NCI-H345 (cell line): ENCODE data around the gene KCNAB3.

Source experiments
- DNase-seq: peaks from one replicate; lab custom pipeline; 2025; lab: John Stamatoyannopoulos, UW

Gene KCNAB3

DNA sequence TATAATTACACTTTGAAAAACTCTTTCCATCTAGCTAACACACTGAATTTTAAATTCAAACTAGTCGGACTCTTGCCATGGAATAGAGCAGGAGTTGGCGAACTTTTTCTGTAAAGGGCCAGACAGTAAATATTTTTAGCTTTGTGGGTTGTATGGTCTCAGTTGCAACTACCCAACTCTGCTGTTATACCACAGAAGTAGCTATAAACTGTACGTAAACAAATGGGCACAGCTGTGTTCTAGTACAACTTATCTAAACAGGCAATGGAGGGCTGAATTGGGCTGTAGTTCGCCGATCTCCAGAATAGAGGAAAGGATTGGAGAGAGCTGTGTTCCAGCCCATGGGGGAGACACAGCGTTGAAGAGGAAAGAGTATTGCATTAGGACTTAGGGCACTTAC, 11.1 kb upstream of the KCNAB3 start:
- no peak for DNase-seq

DNA sequence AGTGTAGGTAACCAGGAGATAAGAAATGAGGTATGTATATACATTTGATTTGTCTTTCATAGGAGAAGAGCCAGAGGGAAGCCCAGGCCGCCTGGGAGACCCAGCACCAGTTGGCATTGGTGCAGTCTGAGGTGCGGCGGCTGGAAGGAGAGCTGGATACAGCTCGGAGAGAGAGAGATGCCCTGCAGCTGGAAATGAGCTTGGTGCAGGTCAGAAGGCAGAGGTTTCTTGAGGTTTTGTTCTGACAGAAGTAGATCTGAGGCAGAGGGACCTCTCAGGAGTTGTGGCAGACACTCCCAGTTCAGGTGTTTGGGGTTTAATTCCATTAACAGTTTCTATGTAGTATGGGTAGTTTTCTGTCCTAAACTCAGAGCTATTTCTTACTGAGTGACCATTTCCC, 10.4 kb upstream of the KCNAB3 start:
- DNase-seq: no peak

DNA sequence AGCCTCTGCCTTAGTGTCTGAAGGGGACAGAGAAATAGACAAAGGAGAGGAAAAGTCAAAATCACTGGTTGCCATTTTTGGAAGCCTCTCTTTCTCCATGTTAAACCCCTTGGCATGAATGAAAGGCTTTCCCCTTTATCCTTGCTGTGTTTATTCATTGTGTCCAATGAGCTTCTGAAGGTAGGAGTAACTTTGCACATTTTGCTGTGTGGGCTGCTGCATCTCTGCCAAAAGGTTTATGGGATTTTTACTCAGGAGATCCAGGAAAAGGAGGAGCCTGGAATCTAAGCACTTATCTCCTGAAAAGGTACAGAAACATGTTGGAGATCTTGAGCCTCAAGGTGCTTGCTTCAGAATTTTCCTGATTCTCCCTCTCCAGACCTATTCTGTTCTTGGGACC, 6.2 kb upstream of the KCNAB3 start:
- no peak for DNase-seq

DNA sequence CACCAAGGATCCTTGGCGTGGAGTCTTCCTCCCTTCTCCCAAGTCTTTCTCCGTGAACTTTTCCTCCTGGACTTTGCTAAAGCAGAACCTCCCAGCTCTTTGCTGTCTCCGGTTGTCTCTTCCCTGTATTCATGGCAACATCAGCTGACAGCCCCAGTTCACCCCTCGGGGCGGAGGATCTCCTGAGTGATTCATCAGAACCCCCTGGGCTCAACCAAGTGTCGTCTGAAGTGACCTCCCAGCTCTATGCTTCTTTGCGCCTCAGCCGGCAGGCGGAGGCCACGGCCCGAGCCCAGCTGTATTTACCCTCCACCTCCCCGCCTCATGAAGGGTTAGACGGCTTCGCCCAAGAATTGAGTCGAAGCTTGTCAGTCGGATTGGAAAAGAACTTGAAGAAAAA, 3.3 kb upstream of the KCNAB3 start:
- DNase-seq: peak; percentile 21

DNA sequence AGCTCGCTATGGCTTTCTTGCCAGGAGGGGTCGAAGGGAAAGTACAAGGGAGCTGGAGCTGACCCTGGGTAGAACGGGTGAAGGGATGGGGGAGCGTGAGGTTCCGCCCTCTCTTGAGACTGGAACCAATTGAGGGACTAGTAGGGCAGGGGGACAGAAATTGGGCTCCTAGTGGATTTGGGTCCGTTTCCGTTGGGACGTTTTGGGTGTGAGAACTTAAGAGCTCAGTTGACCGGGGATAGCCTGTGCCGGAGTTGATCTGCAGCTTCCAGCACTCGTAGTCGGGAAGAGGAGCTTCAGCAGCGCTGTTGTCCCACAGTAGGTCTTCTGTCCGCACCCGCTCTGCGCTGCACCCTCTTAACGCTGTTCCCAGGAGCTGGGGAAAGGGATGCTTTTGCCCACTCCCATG, 2.8 kb upstream of the KCNAB3 start:
- DNase-seq: no peak

DNA sequence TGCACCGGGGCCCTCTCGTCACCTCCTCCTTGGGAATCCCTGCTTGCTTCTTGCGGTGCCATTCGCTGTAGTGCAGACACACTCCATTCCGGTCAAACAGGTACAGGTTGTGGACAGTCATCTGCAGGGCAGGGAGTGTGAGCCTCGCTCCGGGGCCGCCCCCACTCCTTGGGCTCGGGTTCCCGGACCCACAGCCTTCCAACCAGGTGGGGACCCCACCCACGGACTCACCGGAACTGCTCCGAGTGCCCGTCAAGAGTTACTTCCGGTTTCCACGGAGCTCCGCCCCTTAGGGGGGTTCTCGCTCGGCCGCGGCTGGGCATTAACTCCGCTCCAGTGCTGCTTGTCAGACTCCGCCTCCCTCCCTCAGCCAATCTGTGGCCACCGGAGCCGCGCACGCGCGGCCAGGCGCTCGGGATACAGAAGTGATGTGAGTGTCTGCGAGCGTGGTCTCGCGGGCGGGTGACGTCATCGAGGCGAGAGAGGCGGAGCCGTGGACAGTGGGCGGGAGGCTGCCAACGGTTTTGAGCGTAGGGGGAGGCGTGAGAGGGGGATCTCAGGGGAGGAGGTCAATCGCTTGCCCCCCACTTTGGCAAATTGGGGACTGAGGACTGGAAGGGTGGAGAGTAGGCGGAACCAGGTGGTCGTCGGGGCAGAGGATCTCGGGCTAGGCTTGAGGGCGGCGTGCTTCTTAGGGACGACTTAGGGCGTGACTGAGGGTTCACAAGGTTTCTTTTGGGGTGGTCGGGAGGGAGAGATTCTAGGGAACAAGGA, 2.2 kb upstream of the KCNAB3 start, which contains the start of the genes CNTROB and TRAPPC1:
TSS of gene CNTROB (plus strand) at position 498 of the 774 bp plus-strand sequence. CDS start 874 bp downstream, outside the sequence.
TSS of gene TRAPPC1 (minus strand) at position 238 of the 774 bp plus-strand sequence. CDS start at position 121, 117 bp downstream.
- DNase-seq: peak; percentile 98

DNA sequence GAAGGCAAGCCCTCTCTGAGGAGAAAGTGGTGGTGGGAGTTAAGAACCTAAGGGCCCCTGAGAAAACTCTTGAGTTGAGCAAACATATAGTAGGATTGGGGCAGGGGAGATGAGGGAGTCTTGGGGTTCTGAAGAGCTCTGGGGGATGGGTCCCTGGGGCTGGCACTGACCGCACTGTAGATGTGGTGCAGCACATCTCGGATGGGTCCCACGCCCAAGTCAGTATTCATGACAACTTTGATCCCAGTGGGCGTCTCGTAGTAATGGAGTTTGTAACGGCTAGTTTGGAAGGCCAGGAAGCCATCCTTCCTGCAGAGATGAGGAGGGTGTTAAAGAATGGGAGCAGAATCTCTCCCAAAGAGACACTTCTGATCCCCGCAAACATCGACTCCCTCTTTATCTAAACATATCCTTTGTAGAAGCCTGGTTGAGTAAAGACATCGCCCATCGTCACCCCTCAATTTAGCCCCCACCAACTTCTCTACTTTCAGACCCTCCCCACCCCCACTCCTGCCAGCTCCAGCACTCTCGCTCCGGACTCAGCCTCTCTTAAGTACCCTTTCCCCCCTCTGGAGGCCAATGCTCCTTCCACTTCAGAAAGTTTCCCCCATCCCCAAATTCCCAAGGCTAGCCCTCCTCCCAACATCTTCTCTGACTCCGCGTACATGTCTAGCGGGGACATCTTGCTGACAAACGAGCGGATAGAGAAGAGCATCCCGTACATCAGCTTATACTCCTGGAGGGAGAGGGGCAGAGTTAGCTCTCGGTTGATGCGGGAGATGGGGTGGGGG, 1.4 kb upstream of the KCNAB3 start:
- no peak for DNase-seq

DNA sequence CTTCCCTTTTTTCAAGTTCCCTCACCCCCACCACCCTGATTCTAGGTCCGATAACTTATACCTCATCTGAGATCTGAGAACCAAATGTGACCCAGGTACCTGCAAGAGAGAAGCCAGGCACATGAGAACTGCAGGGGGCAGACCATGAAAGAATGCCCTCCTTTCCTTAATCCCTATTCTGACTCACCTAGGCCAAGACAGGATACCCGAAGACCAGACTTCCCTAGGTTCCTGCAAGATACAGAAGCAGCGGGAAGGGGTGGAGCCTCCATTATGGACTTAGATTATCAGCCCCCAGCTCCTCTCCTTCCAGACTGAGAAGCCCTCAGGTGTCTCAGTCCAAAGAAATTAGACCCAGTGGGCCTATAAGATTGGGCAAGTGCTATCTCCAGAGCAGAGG, 2.1 kb downstream of the KCNAB3 start:
- no peak for DNase-seq

DNA sequence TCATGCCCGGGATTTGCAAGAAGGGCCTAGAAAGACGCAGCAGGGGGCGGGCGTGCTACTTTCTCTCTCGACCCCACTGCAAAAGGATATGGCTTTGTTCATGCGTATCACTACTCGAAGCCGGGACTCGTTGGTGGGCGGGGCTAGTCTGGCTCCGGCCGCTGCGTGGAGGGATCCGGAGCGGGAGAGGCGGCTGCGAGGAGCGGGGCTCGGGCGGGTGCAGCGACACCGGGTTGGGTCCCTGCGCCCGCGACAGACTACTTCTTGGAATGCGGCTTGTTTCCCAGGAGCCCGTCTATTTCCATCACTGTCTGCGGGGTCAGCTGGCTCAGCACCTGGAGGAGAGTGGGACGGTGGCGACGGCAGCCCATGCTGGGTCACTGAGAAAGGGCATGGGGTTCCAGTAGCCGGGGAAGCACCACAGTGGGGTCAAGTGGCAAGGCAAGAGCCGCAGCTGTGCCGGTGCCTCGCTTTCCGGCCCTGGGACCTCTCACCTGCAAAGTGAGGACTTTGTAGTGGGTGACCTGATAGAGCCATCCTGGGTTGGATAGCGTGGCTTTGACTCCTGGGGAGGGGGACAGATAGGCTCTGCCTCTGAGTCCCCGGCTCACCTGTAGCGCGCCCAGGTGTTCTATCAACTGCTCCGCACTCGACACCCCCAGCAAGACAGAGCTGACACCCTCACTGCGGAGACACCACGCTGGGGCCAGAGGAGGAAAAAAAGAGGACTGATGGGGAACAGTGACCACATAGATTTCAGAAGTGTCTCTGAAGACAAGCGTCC, 6.6 kb downstream of the KCNAB3 start:
- DNase-seq: no peak

DNA sequence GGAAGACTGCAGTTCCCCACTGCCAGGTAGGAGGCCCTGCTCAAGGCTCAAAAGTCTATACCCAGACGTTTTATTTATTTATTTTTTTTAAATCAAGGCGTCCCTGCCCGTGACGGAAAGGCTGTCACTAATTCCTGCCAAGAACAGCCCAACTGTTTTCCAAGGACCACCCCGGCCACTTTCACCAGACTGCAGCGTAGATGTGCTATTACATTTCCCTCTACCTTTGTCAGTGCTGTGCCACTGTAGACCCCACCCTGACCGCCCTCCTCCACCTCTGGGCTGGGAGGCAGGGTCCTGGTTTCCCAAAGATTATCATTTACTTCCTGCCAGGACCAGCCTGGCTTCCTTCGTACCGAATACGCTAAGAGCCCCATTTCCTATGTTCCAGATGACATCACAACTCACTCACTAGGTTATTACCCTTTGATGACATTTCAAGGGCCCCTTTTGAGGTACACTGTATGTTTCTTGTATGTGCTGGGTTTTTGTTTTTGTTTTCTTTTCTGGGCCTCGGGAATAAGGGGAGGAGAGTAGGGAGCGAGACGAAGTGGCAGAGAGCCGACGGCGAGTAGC, 7.3 kb downstream of the KCNAB3 start:
- no peak for DNase-seq

DNA sequence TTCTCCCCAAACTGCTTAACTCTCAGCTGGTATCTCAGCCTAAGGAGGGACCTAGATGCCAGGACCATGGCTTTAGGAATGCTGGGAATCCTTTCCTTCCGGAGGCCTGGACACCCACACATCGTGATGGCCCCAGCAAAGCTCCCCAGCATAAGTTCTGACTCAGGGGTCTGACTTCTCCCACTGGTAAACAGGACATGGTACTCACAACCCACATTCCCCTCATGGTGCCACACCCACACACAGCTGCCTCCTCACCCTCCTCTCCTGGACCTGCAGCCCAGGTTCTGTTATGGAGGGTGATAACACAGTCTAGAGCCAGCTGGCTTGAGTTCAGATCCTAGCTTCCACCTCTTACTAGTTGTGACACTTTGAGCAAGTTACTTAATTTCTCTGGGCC, 12.8 kb downstream of the KCNAB3 start:
- DNase-seq: no peak

DNA sequence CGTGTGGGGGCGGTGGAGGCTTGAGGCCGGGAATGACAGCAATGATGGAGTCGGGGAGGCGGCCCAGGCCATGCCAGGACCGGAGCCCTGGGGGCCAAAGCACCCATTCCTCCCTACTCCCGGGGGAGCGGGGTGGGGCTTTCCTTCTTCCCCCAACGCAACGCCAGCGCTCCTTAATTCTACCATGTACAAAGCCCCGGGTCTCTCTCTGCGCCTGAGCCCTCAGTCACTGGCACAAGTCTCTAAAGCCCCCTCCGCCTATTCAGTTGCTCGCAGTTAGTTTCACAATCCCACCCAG, 13.3 kb downstream of the KCNAB3 start:
- no peak for DNase-seq

DNA sequence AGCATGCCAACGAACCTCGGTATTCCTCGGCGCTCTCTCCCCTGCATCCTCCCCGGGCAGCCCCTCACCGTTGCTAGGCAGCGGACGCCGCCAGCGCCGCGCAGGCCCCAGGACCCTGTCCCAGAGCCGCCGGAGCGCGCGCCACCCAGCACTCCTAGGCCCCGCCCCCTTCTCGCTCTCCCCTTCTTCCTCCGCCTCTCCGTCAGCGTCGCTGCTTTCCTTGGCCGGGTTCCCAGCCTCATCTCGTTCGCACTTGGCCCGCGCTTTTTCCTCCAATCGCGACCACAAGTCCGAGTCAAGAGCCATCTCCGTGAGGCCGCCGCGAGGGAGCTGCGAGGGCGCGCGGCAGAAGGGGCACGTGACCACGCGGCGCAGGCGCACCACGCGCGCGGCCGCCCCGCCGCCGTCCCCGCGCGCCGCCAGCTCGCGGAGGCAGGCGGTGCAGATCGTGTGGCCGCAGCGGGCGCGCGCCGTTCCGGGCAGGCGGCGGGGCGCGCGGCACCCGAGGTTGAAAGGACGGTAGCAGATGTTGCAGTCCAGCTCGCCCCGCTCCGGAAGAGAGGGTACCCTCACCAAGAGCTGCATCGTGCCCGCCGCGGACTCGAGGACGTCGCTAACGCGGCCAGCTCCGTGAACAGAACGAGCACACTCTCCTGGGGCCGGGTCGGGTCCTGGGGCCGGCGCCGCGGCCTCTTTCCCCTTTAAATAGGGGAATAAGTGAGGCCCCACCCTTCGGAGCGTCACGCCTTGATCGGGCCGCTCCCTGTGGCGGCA, 13.9 kb downstream of the KCNAB3 start, which contains the start of gene RNF227:
TSS of gene RNF227 (minus strand) at position 679 of the 774 bp plus-strand sequence. CDS start at position 585, 94 bp downstream.
- peak; percentile 93 for DNase-seq

DNA sequence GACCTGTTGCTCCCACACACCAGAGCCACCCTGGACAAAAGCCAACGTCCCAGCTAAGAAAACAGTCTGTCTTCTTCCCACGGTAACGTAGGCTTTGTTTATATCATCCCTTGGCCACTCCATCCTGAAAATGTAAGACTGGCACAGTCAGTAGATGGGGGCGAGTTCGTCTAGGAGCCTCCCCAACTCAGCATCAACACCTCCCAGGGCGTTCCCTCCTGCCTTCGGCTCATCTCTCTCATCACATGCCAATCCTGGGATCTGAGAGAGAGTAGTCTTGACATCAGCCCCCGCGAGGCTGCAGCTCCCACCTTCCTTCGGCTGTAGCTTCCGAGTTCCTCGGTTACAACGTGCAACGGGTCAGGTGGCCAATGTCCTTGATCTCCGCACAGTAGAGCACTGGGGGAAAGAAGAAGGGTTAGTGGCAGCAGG, 14.5 kb downstream of the KCNAB3 start:
- DNase-seq: no peak

DNA sequence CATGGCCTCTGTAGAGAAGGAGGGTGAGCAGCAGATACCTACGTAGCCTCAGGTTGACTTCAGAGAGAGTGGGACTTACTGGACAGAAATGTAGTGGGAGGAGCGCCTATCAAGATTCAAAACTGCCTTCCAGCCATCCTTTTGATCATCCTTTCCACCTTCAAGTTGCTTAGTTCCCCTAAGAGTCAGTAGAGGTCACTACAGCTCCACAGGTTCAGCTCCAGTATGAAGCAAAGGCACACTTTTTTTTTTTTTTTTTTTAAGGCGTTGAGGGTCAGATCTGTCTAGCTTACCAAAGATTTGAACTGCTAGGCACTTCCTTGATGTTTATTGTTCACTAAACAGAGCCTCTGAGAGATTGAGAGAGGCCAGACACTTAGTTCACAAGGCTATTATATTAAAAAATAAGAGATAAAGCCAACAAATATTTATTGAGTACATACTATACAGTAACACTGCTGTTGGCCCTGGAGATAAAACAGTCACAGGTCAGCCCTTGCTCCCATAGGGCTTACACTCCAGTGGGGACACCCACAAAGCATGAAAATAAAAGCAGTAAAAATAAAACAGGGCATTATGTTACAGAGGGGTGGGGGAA, 16.6 kb downstream of the KCNAB3 start:
- DNase-seq: peak; percentile 39

DNA sequence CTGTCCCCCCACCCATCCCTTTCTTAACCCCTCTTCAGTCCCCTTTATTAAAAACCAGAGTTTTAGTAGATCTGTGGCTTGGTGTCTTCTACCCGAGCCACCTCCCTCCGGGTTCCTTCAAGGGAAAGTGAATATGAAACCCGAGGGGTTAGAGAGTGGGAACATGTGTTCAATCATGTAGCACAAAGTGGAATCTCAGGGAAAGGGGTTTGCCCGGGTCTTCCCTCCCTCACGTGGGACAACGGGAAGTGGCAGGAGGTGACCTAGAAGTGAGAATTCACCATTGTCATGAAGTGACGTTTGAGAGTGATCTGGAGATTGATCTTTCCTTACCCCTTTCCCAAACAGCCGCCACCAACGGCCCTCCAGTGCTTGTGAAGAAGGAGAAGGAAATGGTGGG, 18.5 kb downstream of the KCNAB3 start:
- DNase-seq: no peak

DNA sequence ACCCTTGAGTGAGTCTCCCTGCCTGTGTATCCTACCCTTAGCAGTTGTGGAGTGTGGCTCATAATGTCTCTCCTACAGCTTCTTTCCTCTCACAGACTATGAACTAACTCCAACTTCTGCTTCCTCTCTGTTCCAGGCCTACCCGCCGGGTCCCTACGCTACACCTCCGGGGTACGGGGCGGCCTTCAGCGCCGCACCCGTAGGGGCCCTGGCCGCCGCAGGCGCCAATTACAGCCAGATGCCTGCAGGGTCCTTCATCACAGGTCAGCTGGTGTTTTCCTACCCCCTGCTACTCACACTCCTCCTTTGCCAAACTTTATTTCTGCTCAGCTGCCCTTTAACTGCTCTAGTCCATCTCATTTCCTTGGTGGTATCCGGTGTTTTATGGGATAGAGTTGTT, 18.9 kb downstream of the KCNAB3 start:
- DNase-seq: no peak

DNA sequence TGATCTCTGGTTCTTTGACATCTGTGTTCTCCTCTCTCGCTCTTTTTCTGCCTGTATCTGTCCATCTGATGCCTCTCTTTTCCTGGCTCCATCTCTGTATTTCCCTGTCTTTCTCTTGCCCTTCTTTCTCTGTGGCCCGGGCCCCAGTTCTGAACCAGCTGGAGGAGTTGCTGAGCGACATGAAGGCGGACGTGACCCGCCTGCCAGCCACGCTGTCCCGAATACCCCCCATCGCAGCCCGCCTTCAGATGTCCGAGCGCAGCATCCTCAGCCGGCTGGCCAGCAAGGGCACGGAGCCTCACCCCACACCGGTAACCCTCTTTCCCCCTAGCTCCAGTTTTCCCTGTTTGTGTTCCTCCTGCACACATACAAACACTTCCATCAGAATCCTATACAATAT, 19.4 kb downstream of the KCNAB3 start:
- no peak for DNase-seq

DNA sequence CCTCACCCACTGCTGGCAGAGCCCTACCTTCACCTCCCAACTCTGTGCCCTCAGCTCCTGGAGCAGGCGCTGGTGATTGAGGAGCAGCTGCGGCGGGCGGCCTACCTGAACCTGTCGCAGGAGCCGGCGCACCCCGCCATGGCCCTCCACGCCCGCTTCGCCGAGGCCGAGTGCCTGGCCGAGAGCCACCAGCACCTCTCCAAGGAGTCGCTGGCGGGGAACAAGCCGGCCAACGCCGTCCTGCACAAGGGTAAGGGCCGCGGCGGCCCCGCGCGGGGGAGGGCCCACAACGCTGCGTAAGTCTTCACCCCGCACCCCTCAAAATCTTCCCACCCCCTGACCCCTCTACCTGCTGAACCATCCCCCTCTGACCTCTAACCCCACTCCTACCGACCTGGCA, 20.6 kb downstream of the KCNAB3 start:
- DNase-seq: no peak

DNA sequence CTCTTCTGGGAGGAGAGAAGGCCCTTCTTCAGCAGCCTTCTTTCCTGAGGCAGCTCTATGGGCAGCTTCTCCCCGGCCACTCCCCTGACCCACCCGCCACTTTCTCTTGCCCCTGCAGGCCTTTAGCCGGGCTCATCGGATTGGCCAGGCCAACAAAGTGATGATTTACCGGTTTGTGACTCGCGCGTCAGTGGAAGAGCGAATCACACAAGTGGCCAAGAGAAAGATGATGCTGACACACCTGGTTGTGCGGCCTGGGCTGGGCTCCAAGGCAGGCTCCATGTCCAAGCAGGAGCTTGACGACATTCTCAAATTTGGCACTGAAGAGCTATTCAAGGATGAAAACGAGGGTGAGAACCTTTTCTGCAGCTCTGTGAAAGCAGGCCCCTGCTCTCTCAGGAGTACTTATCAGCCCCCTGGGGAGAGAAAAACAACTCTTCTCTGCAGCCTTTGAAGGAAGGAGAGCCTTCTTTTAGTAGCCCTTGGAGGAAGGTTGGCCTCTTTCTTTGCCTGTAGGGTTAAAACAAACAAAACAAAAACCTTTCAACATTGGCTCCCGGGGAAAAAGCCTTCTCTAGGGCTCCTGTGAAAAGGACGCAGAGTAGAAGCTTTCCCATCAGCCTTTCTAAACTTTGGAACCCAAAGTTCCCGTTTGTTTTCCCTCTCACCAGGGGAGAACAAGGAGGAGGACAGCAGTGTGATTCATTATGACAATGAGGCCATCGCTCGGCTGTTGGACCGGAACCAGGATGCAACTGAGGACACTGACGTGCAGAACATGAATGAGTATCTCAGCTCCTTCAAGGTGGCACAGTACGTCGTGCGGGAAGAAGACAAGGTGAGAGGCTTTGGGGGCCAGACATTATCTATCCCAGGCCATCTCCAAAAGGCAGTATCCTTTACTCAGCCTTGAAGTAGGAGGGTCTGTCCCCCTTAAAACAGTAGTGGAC, 26.2 kb downstream of the KCNAB3 start:
- no peak for DNase-seq
